CD4-positive, alpha-beta T cell treated with Interleukin-17A for 1 hour (primary cell): ENCODE measurements around the gene RAVER1.

Experiments used
- DNase-seq: peaks from one replicate; pipeline ENCODE4 v3.0.0-alpha.2; 2020

The RAVER1 gene

DNA sequence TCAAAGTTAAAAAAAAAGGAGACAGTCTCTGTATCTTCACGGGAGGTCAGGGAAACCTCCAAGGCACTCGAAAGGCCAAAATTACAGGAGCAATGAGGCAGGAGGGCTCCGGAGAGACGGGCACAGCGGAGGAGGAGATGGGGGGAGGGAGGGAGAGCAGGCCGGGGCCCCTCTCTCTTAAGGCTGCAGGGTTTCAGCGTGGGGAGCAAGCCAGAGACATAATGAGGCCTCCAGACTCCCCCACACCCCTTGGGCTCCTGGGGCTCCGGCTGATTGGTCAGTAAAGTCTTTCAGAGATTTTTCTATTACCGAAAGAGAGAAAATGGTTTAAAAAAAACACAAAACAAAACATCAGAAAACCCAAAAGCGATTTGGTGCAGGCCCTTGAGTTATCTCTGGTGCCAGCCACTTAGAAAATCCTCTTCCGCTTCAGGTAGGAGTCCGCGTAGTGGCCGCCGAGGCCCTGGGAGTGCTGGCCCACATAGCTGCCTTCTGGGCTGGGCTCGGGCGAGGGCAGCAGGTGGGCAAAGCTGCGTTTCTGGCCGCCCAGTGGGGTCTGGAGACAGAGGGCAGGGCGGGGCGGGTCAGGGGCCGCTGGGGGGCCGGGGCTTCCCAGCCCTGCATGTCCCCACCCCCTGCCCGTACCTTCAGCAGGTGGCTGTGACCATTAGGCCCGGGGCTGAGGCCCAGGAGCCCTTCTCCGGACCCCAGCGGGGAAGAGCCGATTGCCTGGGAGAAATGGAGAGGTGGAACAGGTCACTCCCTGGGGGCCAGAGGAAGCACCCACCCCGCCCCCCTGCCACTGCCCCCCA, 16.1 kb downstream of the RAVER1 start:
- DNase-seq: no peak

- DNase-seq: no peak
These were observed 16.9 kb downstream of the RAVER1 start for GRCh38 chr19:10316229-10317044.

DNA sequence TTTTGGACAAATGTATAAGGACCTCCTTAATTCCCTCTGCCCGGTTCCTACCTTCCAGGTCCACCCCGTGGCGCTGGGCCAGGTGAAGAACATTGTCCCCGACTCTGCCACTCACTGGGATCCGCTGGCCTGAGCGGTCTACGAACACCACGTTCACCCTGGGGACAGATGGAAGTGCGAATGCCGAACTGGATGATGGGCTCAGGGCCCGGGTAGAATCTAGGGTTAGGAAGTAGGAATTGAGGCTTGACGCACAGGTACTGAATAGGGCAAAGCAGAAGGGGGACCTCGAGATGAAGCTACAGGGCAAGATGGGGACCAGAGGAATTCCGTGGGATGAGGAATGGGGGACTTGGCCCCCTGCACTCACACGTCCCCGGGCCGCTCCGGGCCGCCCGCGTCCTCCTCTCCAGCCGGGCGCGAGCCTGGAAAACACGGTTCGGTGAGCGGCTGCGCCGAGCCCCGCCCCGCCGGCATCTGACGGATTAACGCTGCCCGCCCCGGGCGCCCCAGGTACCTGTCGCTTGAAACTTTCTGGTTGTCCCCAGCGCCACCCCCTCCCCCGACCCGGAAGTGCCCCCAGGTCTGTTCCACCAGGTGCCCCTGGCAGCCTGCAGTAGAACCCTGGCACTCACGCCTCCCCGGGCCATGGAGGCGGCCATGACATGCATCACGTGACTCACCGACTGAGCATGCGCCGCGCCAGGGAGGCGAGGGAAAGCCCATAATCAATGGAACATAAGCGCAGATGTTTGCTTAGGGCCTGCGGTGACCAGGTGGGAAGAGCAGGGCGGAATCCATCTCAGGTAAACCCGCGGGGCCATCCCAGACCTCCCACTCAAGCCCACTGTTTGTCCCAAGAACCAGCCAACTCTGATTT, 17.8 kb downstream of the RAVER1 start, which contains the start of gene FDX2:
TSS of gene FDX2 (minus strand) at position 681 of the 880 bp plus-strand sequence. CDS start at position 662, 19 bp downstream.
- DNase-seq: peak; percentile 93

GRCh38 chr19:10309423-10309822, 23.9 kb downstream of the RAVER1 start, which contains the start of gene ZGLP1:
TSS of gene ZGLP1 (minus strand) at chr19:10309815.
- no peak for DNase-seq

- DNase-seq: no peak
These were observed 27.0 kb downstream of the RAVER1 start for GRCh38 chr19:10306327-10306726.

GRCh38 chr19:10305139-10305806, 28.1 kb downstream of the RAVER1 start:
- DNase-seq: no peak

DNA sequence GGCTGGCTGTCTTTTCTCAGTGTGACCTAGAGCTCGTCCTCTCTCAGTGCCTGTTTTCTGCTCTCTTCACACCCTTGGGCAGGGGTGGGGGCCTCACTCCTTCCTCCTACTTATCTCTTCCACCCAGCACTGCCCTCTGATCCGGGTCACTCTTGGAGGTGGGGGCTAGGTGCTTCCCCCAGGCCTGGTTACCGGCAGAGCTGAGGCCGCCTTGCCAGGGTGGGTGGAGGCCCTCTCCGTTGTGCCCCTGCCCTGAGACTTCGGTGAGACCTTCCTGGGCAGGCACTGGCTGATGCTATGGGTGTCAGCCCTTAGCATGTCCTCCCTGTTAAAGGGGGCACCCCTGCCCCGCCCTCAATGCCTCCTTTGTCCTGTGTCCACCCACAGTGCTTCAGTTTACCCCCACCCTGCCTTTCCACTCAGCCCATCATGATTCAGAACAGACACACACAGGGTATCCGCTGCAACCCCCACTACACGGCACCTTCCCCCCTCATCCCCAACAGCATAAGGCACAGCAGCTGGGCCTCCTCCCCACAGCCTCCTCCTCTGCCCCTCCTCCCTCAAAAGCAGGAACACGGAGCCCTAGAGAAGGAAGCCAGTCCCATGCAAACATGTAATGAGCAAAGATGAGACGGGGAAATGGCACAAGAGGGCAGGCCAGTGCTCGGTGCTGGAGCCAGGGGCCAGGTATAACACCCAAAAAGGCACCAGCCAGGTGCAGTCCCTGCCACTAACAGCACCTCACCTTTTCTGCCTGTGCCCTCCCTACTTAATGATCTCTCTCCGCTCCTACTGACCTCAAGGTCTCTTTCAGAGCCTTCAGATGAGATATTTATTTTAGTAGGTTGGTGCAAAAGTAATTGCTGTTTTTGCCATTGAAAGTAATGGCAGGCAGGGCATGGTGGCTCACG, 33.5 kb downstream of the RAVER1 start:
- no peak for DNase-seq

GRCh38 chr19:10295847-10296591, 37.3 kb downstream of the RAVER1 start:
- DNase-seq: no peak

DNA sequence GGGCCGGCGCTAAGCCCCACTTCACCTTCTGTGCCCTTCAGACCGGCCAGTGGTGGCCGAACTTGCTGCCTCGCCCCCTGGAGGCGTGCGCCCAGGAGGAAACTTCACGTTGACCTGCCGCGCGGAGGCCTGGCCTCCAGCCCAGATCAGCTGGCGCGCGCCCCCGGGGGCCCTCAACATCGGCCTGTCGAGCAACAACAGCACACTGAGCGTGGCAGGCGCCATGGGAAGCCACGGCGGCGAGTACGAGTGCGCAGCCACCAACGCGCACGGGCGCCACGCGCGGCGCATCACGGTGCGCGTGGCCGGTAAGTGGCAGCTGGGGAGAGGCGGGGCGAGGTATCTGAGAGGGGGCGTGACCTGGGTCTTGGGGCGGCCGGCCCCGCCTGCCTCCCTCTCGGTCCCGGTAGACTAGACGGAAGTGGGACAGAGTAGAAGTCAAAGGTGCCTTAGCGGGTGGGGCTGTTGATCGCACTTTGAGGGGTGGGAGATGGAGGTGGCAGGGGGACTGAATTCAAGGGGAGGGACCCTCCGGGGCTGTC, 38.0 kb downstream of the RAVER1 start:
- peak; percentile 85 for DNase-seq

GRCh38 chr19:10294368-10294697, 39.0 kb downstream of the RAVER1 start:
- no peak for DNase-seq

GRCh38 chr19:10293637-10294367, 39.5 kb downstream of the RAVER1 start:
- DNase-seq: no peak

DNA sequence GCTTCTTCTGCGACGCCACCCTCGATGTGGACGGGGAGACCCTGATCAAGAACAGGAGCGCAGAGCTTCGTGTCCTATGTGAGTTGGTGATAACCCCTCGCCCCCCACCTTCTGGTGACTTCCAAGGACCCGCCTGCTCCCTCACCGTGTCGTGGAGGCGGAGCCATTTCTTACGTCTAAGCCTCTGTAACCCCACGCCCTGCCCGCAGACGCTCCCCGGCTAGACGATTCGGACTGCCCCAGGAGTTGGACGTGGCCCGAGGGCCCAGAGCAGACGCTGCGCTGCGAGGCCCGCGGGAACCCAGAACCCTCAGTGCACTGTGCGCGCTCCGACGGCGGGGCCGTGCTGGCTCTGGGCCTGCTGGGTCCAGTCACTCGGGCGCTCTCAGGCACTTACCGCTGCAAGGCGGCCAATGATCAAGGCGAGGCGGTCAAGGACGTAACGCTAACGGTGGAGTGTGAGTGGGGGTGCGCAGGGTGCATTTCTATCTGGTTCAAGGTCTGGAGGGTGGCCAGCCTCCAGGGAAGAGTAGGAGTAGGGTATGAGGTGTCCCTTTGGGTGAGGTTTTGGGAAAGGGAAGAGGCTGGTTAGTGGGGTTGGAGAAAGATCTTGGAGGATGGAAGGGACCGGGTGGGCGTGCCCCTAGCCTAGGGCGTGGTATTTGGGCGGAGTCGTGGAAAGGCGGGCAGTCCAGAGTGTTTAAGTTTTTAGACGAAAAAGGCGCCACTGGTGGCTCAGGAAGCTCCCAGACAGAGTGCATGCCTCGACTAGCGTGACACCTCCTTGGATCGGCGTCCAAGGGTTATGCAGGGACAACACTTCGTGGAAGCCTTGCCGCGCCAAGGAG, 40.3 kb downstream of the RAVER1 start:
- no peak for DNase-seq

DNA sequence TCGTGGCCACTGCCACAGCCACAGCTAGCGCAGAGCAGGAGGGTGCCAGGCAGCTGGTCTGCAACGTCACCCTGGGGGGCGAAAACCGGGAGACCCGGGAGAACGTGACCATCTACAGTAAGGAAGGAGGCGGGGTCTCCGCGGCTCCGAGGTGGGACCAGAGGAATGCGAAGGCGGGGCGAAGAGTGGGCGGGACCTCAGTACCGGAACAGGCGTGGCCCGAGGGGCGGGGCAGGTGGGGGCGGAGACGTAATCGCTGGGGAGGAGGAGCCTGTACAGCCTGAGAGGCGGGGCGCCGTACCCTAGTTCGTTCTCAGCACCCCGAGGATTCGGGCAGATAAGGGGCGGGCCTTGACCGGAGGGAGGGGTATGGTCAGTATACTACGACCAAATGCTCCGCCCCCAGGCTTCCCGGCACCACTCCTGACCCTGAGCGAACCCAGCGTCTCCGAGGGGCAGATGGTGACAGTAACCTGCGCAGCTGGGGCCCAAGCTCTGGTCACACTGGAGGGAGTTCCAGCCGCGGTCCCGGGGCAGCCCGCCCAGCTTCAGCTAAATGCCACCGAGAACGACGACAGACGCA, 41.0 kb downstream of the RAVER1 start:
- DNase-seq: peak; percentile 78

DNA sequence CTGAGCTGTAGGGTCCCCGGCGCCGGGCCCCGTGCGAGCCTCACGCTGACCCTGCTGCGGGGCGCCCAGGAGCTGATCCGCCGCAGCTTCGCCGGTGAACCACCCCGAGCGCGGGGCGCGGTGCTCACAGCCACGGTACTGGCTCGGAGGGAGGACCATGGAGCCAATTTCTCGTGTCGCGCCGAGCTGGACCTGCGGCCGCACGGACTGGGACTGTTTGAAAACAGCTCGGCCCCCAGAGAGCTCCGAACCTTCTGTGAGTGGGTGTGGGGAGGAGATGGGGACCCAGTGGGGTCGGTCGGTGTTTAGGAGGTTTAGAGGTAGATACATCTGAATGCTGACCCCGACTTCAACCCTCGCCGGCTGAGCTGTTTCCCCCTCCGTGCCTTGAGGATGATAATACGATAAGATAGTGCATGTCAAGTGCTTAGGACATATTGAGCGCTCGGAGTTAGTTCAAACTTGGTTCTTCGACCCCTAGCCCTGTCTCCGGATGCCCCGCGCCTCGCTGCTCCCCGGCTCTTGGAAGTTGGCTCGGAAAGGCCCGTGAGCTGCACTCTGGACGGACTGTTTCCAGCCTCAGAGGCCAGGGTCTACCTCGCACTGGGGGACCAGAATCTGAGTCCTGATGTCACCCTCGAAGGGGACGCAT, 41.6 kb downstream of the RAVER1 start:
- no peak for DNase-seq

DNA sequence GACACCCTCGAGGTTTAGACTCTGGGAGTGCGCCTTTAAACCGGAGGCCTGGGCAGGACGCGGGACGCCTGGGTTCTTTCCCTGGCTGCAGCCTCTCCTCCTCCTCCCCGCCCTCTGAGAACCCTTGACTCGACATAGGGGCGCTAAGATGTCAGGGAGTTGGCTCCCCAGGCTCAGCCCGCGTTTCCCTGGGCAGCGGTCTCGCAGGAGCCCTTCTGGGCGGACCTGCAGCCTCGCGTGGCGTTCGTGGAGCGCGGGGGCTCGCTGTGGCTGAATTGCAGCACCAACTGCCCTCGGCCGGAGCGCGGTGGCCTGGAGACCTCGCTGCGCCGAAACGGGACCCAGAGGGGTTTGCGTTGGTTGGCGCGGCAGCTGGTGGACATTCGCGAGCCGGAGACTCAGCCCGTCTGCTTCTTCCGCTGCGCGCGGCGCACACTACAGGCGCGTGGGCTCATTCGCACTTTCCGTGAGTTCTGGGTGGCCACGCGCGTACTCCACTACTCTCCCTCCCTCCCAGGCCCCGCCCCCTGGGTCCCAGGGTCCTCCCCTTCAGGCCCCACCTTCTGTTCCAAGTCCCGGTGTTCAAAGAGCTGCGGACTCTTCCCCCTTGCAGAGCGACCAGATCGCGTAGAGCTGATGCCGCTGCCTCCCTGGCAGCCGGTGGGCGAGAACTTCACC, 42.3 kb downstream of the RAVER1 start:
- peak; percentile 70 for DNase-seq

- no peak for DNase-seq
These were observed 42.9 kb downstream of the RAVER1 start for GRCh38 chr19:10290357-10290875.
